Gastroesophageal sphincter (tissue), 4 donors: Measurements from ENCODE around the gene EPC2. TPM values are rescaled to one million over a fixed set of nuclear protein-coding genes. Genes with fewer than 3 reads are reported as not detected.

Source experiments
- ATAC-seq: fragments of 150-250 bp; one replicate; pipeline ENCODE4 v1.9.1; 2016; ENCODE audit warnings: mild to moderate bottlenecking, moderate library complexity
- H3K27ac ChIP-seq, 4 donors: fragments of 200-600 bp; sonication (generic) in 3 of 4; 1 replicate in 3 of 4; 2 replicates in 1 of 4; pipeline ENCODE4 v1.5.1; 2016 to 2019
- H3K27me3 ChIP-seq: fragments of 200-600 bp; sonication (generic); one replicate; pipeline ENCODE4 v1.5.1; 2019
- H3K36me3 ChIP-seq, 2 donors: fragments of 200-600 bp; sonication (generic); one replicate each; pipeline ENCODE4 v1.5.1; 2019; ENCODE audit warnings: control low read depth in 1 of 2
- H3K4me1 ChIP-seq, 3 donors: fragments of 200-600 bp; sonication (generic); 1 replicate in 2 of 3; 2 replicates in 1 of 3; pipeline ENCODE4 v1.5.1; 2016 to 2019; ENCODE audit warnings: control low read depth in 2 of 3
- H3K4me3 ChIP-seq, 2 donors: fragments of 200-600 bp; sonication (generic); one replicate each; pipeline ENCODE4 v1.5.1; 2019; ENCODE audit warnings: mild to moderate bottlenecking in 1 of 2, moderate library complexity in 1 of 2
- H3K9me3 ChIP-seq, 3 donors: fragments of 200-600 bp; sonication (generic); one replicate each; pipeline ENCODE4 v1.5.1; 2017 to 2019; ENCODE audit warnings: control low read depth in 2 of 3
- CTCF ChIP-seq, 4 experiments: fragments of 200-600 bp in 2 of 4; fragments of 450-650 bp in 2 of 4; sonication (generic) in 1 of 4; IDR thresholded peaks; one replicate each; pipeline ENCODE4 v1.5.1; 2017 to 2019; ENCODE audit warnings: antibody characterized with exemption in 4 of 4, mild to moderate bottlenecking in 2 of 4, moderate library complexity in 2 of 4
- EP300 ChIP-seq: sonication (generic); formaldehyde crosslinking; IDR thresholded peaks from one replicate; pipeline ENCODE4 v1.6.1; 2017; ENCODE audit warnings: antibody characterized with exemption, mild to moderate bottlenecking
- POLR2A ChIP-seq, 2 donors: fragments of 450-650 bp; IDR thresholded peaks; one replicate each; pipeline ENCODE4 v1.6.1; 2017; ENCODE audit warnings: antibody characterized with exemption in 2 of 2, mild to moderate bottlenecking in 2 of 2, moderate library complexity in 1 of 2
- POLR2AphosphoS5 ChIP-seq: sonication (generic); formaldehyde crosslinking; IDR thresholded peaks from one replicate; pipeline ENCODE4 v1.6.1; 2017; ENCODE audit warnings: antibody characterized with exemption
- WGBS, 2 donors: methylation state at CpG; one replicate each; pipeline ENCODE4 v1.1.5; 2018; ENCODE audit warnings: low coverage in 1 of 2; 5-methylcytosine and 5-hydroxymethylcytosine counted together
- total RNA-seq, 4 donors: library from RNA; depleted of rRNA; stranded (reverse); fragments of >200 nt; gene quantifications; one replicate each; pipeline ENCODE4 v1.1.0, GENCODE V29; 2016

EPC2 gene
- total RNA-seq, 4 donors from 2014 or later, result 25.4 to 38.4 (median 30.7) TPM

GRCh38 chr2:148650881-148651280 lies 6.3 kb downstream of the EPC2 start:
- H3K36me3 ChIP-seq, result no peaks in the 10 kb centered on the region
- ATAC-seq, result no peak
- peaks cover 0 to 88% (median 7%) of the 10 kb centered on the region in 3 donors for H3K4me1 ChIP-seq
- TF ChIP-seq EP300 (no peak), POLR2AphosphoS5 (no peak), POLR2A (IDR thresholded peaks at IDR 0.05) (no peak), CTCF (IDR thresholded peaks at IDR 0.05) (no peak)
- WGBS, 2 donors, result 78 to 88% methylated on average over 2 of the region's 2 CpGs
- H3K4me3 ChIP-seq, result no peak overlapping the region
- H3K9me3 ChIP-seq, result no peaks in the 10 kb centered on the region
- H3K27me3 ChIP-seq, result no peaks in the 10 kb centered on the region
- no peak overlapping the region for H3K27ac ChIP-seq

- Histone ChIP-seq H3K27me3 (no peaks in the 10 kb centered on the region), H3K27ac (no peak overlapping the region), H3K9me3 (no peaks in the 10 kb centered on the region), H3K36me3 (no peaks in the 10 kb centered on the region), H3K4me1 (peaks cover 5 to 88% (median 7%) of the 10 kb centered on the region in 3 donors), H3K4me3 (no peak overlapping the region)
- WGBS, 2 donors, result 66 to 75% methylated on average over 2 of the region's 2 CpGs
- no peak for ATAC-seq
- TF ChIP-seq POLR2A (IDR thresholded peaks at IDR 0.05) (no peak), EP300 (no peak), POLR2AphosphoS5 (no peak), CTCF (IDR thresholded peaks at IDR 0.05) (no peak)
Observed at GRCh38 chr2:148651972-148652371, 7.4 kb downstream of the EPC2 start.

GRCh38 chr2:148653437-148653836 lies 8.9 kb downstream of the EPC2 start:
- no peaks in the 10 kb centered on the region for H3K9me3 ChIP-seq
- no peak overlapping the region for H3K4me3 ChIP-seq
- peaks cover 5 to 88% (median 7%) of the 10 kb centered on the region in 3 donors for H3K4me1 ChIP-seq
- TF ChIP-seq POLR2AphosphoS5, result no peak
- no peak for TF ChIP-seq POLR2A (IDR thresholded peaks at IDR 0.05)
- TF ChIP-seq CTCF (IDR thresholded peaks at IDR 0.05), result no peak
- TF ChIP-seq EP300, result no peak
- H3K27ac ChIP-seq, result no peak overlapping the region
- WGBS, 2 donors, result 24 to 45% methylated on average over 2 of the region's 2 CpGs
- ATAC-seq, result no peak
- no peaks in the 10 kb centered on the region for H3K36me3 ChIP-seq
- H3K27me3 ChIP-seq, result no peaks in the 10 kb centered on the region

GRCh38 chr2:148654435-148654834 lies 9.9 kb downstream of the EPC2 start:
- Histone ChIP-seq H3K27ac (no peak overlapping the region), H3K4me3 (no peak overlapping the region), H3K36me3 (no peaks in the 10 kb centered on the region), H3K27me3 (no peaks in the 10 kb centered on the region), H3K9me3 (no peaks in the 10 kb centered on the region), H3K4me1 (peaks cover 6 to 92% (median 11%) of the 10 kb centered on the region in 3 donors)
- 84 to 85% methylated on average over 4 to 6 of the region's 6 CpGs for WGBS, 2 donors
- no peak for ATAC-seq
- TF ChIP-seq EP300, result no peak
- TF ChIP-seq CTCF (IDR thresholded peaks at IDR 0.05), result no peak
- no peak for TF ChIP-seq POLR2A (IDR thresholded peaks at IDR 0.05)
- TF ChIP-seq POLR2AphosphoS5, result no peak

DNA sequence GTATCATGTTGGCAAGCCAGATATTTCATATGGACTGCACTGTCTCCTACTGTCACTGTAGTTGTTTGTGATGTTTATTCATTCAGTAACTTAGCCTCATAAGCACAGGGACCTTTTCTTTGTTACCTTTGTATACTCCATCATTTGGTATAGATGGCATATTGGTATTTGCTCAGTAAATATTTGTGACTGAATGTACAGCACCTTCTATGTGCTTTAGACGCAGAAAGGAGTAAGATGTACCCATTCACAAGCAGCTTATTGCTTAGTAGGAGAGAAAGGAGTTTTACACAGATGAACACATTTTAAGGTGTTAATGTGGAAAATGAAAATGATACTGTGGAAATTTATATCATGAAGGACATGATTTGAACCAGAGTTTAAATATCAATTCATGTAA lies 12.0 kb downstream of the EPC2 start:
- 100% methylated on average over 1 of the region's 1 CpG for WGBS, 2 donors
- peaks cover 10 to 92% (median 11%) of the 10 kb centered on the region in 3 donors for H3K4me1 ChIP-seq
- TF ChIP-seq POLR2AphosphoS5 (no peak), POLR2A (IDR thresholded peaks at IDR 0.05) (no peak), CTCF (IDR thresholded peaks at IDR 0.05) (no peak), EP300 (no peak)
- H3K9me3 ChIP-seq, result no peaks in the 10 kb centered on the region
- H3K36me3 ChIP-seq, result no peaks in the 10 kb centered on the region
- no peak for ATAC-seq
- H3K4me3 ChIP-seq, result no peak overlapping the region
- no peaks in the 10 kb centered on the region for H3K27me3 ChIP-seq
- H3K27ac ChIP-seq, result no peak overlapping the region
